Stimulated activated CD4-positive, alpha-beta T cell treated with anti-CD3 and anti-CD28 coated beads, Interleukin-15, amount 100 ng/mL, for 48 hours (primary cell): ENCODE data around the gene TEX2.
"Not testable (repeated sequence)": the region's sequence is repeated elsewhere in the genome, so short reads cannot be mapped to it uniquely, and the experiment has no call there.

Experiments
- DNase-seq, 2 donors: peaks; one replicate each; pipeline ENCODE4 v3.0.0-alpha.2; 2020; ENCODE audit warnings: low read depth in 2 of 2

The TEX2 gene

GRCh38 chr17:64236827-64237403 is 26.1 kb downstream of the TEX2 start:
- DNase-seq: no peak

- DNase-seq: no peak
Measured at GRCh38 chr17:64234961-64235360, 28.1 kb downstream of the TEX2 start.

GRCh38 chr17:64232466-64233262 is 30.4 kb downstream of the TEX2 start:
- no peak for DNase-seq

GRCh38 chr17:64231567-64232141 is 31.4 kb downstream of the TEX2 start:
- DNase-seq: no peak

GRCh38 chr17:64230791-64231408 is 32.2 kb downstream of the TEX2 start:
- no peak for DNase-seq

- no peak for DNase-seq
Measured at GRCh38 chr17:64229815-64230728, 33.0 kb downstream of the TEX2 start.

GRCh38 chr17:64226132-64226531 is 36.9 kb downstream of the TEX2 start:
- no peak for DNase-seq

- DNase-seq: no peak
Measured at GRCh38 chr17:64225410-64225809, 37.6 kb downstream of the TEX2 start.

GRCh38 chr17:64223931-64224629 is 39.0 kb downstream of the TEX2 start:
- DNase-seq: no peak

GRCh38 chr17:64223283-64223682 is 39.8 kb downstream of the TEX2 start:
- no peak for DNase-seq

- DNase-seq: no peak
Measured at GRCh38 chr17:64221679-64222078, 41.4 kb downstream of the TEX2 start.

- DNase-seq: not testable (repeated sequence)
Measured at GRCh38 chr17:64220604-64221003, 42.5 kb downstream of the TEX2 start.

- no peak for DNase-seq
Measured at GRCh38 chr17:64219571-64219970, 43.5 kb downstream of the TEX2 start.

GRCh38 chr17:64218066-64218465 is 45.0 kb downstream of the TEX2 start:
- peak in 1 of 2 donors; percentile 32 for DNase-seq

GRCh38 chr17:64217249-64217691 is 45.8 kb downstream of the TEX2 start:
- no peak for DNase-seq

- DNase-seq: no peak
Measured at GRCh38 chr17:64216338-64217248, 46.5 kb downstream of the TEX2 start.

- DNase-seq: no peak
Measured at GRCh38 chr17:64216000-64216337, 47.1 kb downstream of the TEX2 start.

- no peak for DNase-seq
Measured at GRCh38 chr17:64214950-64215349, 48.1 kb downstream of the TEX2 start.

- no peak for DNase-seq
Measured at GRCh38 chr17:64213995-64214811, 48.9 kb downstream of the TEX2 start.
